ENCODE data around the gene SLC30A2. TPM values are rescaled to one million over a fixed set of nuclear protein-coding genes. Genes with fewer than 3 reads are reported as not detected.
A peak's percentile ranks its signal among the peaks of the same experiment; 100 is the strongest.

SLC30A2 gene
- total and polyA plus RNA-seq, 8 donors, result 0.30 to 2.0 (median 0.46) TPM; not detected in 5

DNA sequence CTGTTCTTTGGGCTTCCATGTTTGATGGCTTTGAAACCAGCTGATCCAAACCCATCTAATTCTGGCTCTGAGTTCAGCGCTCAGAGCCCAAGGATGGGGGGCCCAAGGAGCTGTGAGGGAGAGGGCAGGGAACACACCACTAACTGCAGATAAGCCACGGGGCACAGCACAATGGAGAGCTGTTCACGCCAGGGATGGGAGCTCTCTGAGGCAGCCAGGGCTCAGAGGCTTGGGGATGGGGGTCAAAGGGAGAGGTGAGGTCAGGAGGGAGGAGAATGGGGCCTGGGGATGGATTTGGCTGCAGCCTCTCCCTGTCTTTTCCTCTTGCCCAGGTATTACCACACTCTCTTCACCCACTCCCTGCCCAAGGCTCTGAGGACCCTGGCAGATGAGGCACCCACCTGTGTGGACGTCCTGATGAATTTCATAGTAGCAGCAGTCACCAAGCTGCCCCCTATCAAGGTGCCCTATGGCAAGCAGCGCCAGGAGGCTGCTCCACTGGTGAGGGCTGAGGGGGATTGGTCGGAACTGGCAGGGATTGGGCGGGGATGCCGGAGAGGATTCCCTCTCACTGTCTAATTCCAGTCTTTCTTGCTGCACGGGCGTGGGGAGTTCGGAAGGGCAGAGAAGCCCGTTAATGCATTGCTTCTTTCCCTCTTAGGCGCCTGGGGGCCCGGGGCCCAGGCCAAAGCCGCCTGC, 11.3 kb downstream of the SLC30A2 start:
- Histone ChIP-seq H3K36me3 (no peaks in the 10 kb centered on the region), H3K4me1 (peaks cover 16 to 21% (median 20%) of the 10 kb centered on the region in 4 donors), H3K9me3 (no peaks in the 10 kb centered on the region), H3K27me3 (peaks cover 0 to 22% (median 4%) of the 10 kb centered on the region in 3 donors), H3K4me3 (peak overlapping the region; percentile 62 to 93 (median 87)), H3K27ac (peak overlapping the region in 4 of 5 donors; percentile 46 to 92 (median 81))
- WGBS, 5 donors, result 5 to 19% (median 15%) methylated on average over 9 to 15 of the region's 15 CpGs
- intact Hi-C loops (cut with DNase I; ENCODE audit: low total_unique reads), result loop anchor here (5.0 to 10.0 kb wide), 2 partner anchors 110 to 128 kb away; no protein-coding TSS in a partner anchor
- DNase-seq, result no peak
- TF ChIP-seq POLR2A (IDR thresholded peaks at IDR 0.05), result no peak
- TF ChIP-seq, protein P1, sequence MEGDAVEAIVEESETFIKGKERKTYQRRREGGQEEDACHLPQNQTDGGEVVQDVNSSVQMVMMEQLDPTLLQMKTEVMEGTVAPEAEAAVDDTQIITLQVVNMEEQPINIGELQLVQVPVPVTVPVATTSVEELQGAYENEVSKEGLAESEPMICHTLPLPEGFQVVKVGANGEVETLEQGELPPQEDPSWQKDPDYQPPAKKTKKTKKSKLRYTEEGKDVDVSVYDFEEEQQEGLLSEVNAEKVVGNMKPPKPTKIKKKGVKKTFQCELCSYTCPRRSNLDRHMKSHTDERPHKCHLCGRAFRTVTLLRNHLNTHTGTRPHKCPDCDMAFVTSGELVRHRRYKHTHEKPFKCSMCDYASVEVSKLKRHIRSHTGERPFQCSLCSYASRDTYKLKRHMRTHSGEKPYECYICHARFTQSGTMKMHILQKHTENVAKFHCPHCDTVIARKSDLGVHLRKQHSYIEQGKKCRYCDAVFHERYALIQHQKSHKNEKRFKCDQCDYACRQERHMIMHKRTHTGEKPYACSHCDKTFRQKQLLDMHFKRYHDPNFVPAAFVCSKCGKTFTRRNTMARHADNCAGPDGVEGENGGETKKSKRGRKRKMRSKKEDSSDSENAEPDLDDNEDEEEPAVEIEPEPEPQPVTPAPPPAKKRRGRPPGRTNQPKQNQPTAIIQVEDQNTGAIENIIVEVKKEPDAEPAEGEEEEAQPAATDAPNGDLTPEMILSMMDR (IDR thresholded peaks at IDR 0.05), result no peak
- TF ChIP-seq POLR2AphosphoS5 (IDR thresholded peaks at IDR 0.05), result no peak
- TF ChIP-seq EP300 (IDR thresholded peaks at IDR 0.05), result no peak

DNA sequence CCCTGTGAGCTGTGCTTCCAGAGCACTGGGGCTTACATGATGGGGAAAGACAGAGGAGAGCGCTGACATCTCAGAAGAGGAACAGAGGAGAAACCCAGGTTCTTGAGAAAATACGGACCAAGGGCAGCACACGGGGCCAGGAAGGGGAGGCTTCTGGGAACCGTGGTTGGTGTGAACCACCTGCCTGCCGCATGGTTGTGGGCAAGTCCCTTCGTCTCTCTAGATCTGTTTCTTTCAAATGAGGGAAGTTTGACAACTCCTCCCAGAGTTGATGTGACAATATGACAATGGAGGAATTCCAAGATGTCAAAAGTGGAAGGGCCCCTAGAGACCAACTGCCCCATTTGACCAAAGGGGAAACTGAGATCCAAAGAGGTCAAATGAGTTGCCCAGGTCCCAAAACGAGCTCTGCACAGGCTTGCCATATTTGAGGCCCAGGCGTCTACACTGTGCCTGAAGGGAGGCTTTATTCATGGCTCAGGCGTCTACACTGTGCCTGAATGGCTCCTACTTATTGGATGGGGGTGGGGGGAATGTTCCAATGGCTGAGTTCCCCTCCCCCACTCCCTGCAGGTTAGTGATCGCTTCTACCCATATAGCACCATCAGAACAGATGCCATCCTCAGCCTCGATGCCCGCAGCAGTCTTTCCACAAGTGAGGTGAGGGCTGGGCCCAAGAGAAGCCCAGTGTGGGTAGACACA, 13.1 kb downstream of the SLC30A2 start:
- Histone ChIP-seq H3K36me3 (no peaks in the 10 kb centered on the region), H3K4me3 (no peak overlapping the region), H3K4me1 (peaks cover 16 to 21% (median 20%) of the 10 kb centered on the region in 4 donors), H3K27me3 (peaks cover 0 to 22% (median 4%) of the 10 kb centered on the region in 3 donors), H3K27ac (no peak overlapping the region), H3K9me3 (no peaks in the 10 kb centered on the region)
- no peak for TF ChIP-seq POLR2AphosphoS5 (IDR thresholded peaks at IDR 0.05)
- TF ChIP-seq, protein P1 (IDR thresholded peaks at IDR 0.05), result no peak
- 78 to 89% (median 83%) methylated on average over 10 to 12 of the region's 12 CpGs for WGBS, 5 donors
- intact Hi-C loops (cut with DNase I; ENCODE audit: low total_unique reads), result loop anchor here (10.0 kb wide), 1 partner anchor 112 kb away; no protein-coding TSS in a partner anchor
- no peak for DNase-seq

DNA sequence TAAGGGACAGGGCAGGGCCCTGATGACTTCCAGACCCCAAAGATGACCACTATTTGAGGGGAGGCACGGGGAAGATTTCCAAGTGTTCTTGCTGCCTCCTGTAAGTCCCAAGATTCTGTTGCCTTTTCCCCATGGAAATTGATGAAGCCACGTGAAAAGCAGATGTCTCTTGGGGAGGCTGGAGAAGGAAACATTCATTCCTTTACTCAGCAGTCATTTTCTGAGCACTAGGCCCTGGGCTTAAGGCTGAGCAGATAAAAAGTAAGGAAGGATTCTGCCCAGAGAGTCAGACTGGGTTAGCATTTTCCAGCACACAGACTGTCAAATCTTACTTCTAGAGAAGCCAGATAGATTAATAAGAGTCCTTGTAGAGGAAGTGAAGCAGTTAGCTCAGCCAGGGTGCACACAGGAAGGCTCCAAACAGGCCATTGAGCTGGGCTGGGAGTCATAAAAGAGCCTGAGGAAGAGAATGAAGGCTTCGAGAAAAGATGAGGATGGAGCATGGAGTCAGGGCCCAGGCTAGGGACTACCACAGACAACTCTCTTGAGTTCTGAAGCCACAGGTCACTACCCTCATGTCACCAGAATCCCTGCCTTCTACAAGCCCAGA, 14.2 kb downstream of the SLC30A2 start:
- no peak overlapping the region for H3K4me3 ChIP-seq
- intact Hi-C loops (cut with DNase I; ENCODE audit: low total_unique reads), result loop anchor here (10.0 kb wide), 1 partner anchor 113 kb away; no protein-coding TSS in a partner anchor
- no peak overlapping the region for H3K27ac ChIP-seq
- H3K4me1 ChIP-seq, result peaks cover 16 to 21% (median 18%) of the 10 kb centered on the region in 4 donors
- H3K27me3 ChIP-seq, result peaks cover 0 to 20% (median 4%) of the 10 kb centered on the region in 3 donors
- no peaks in the 10 kb centered on the region for H3K9me3 ChIP-seq
- TF ChIP-seq POLR2A (IDR thresholded peaks at IDR 0.05) (no peak), EP300 (IDR thresholded peaks at IDR 0.05) (no peak), POLR2AphosphoS5 (IDR thresholded peaks at IDR 0.05) (no peak)
- H3K36me3 ChIP-seq, result no peaks in the 10 kb centered on the region
- WGBS, 5 donors, result 65 to 85% (median 75%) methylated on average over 3 of the region's 3 CpGs
- DNase-seq, result no peak

DNA sequence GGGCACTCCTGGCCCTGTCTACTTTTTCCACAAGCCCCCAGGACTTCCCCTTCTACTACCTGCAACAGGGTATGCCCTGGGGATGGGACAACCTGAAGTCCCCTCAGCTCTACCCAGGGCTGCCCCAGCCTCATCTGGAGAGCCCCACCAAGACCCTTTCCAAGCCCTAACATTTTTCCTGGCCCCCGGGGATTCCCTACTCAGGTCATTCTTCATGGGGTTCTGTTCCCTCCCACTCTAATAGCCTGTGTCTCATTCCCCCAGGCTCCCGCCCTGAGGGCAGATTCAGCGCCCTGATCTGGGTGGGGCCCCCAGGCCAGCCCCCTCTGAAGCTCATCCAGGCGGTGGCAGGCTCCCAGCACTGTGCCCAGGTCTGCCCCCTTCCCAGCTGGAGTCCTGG, 14.7 kb downstream of the SLC30A2 start:
- no peak for DNase-seq
- Histone ChIP-seq H3K4me3 (no peak overlapping the region), H3K27me3 (peaks cover 0 to 15% (median 4%) of the 10 kb centered on the region in 3 donors), H3K36me3 (no peaks in the 10 kb centered on the region), H3K9me3 (no peaks in the 10 kb centered on the region), H3K27ac (no peak overlapping the region), H3K4me1 (peaks cover 12 to 16% (median 13%) of the 10 kb centered on the region in 4 donors)
- intact Hi-C loops (cut with DNase I; ENCODE audit: low total_unique reads), result loop anchor here (10.0 kb wide), 1 partner anchor 114 kb away; no protein-coding TSS in a partner anchor
- WGBS, 5 donors, result 78 to 85% (median 81%) methylated on average over 4 of the region's 4 CpGs
- TF ChIP-seq POLR2AphosphoS5 (IDR thresholded peaks at IDR 0.05) (no peak), EP300 (IDR thresholded peaks at IDR 0.05) (no peak), POLR2A (IDR thresholded peaks at IDR 0.05) (no peak)
- TF ChIP-seq, protein P1 (IDR thresholded peaks at IDR 0.05), result no peak
